Lung (tissue), 12 donors: ENCODE results near the gene CKAP2L. TPM values are rescaled to one million over a fixed set of nuclear protein-coding genes. Genes with fewer than 3 reads are reported as not detected.

ENCODE experiments used
- ATAC-seq: fragments of 200-7000 bp; cut with Tn5 transposase; one replicate; pipeline ENCODE4 v1.9.1; 2020; ENCODE audit warnings: moderate number of reproducible peaks; ENCODE audit not compliant: insufficient read depth, low FRiP score
- DNase-seq, 3 donors: peaks; one replicate each; pipeline ENCODE4 v3.0.0-alpha.2; 2013 to 2017
- H3K27ac ChIP-seq, 2 donors: one replicate each; pipeline ENCODE4 v1.5.1; 2013; ENCODE audit warnings: mild to moderate bottlenecking in 2 of 2, moderate library complexity in 2 of 2, control low read depth in 1 of 2, inconsistent platforms in 1 of 2, low read depth in 1 of 2, low read length in 1 of 2
- H3K27me3 ChIP-seq, 3 donors: one replicate each; pipeline ENCODE4 v1.5.1; 2013; ENCODE audit warnings: low read length in 2 of 3; ENCODE audit not compliant: control insufficient read depth in 3 of 3, insufficient read depth in 3 of 3
- H3K36me3 ChIP-seq, 4 donors: one replicate each; pipeline ENCODE4 v1.5.1; 2013; ENCODE audit warnings: low read length in 4 of 4, mild to moderate bottlenecking in 1 of 4, moderate library complexity in 1 of 4; ENCODE audit not compliant: control insufficient read depth in 4 of 4, insufficient read depth in 4 of 4
- H3K4me1 ChIP-seq, 5 donors: one replicate each; pipeline ENCODE4 v1.5.1; 2013; ENCODE audit warnings: low read length in 5 of 5, mild to moderate bottlenecking in 2 of 5, moderate library complexity in 1 of 5; ENCODE audit not compliant: control insufficient read depth in 5 of 5, insufficient read depth in 5 of 5
- H3K4me3 ChIP-seq: one replicate; pipeline ENCODE4 v1.5.1; 2013; ENCODE audit warnings: mild to moderate bottlenecking, control low read depth, moderate library complexity
- H3K9ac ChIP-seq, 2 donors: one replicate each; pipeline ENCODE4 v1.5.1; 2013; ENCODE audit warnings: low read length in 2 of 2, control low read depth in 1 of 2; ENCODE audit not compliant: insufficient read depth in 1 of 2
- H3K9me3 ChIP-seq, 4 donors: one replicate each; pipeline ENCODE4 v1.5.1; 2013; ENCODE audit warnings: low read length in 3 of 4, mild to moderate bottlenecking in 1 of 4, moderate library complexity in 1 of 4; ENCODE audit not compliant: control insufficient read depth in 4 of 4, insufficient read depth in 3 of 4
- WGBS, 2 donors: extraction: QIAGEN DNeasy Blood & Tissue Kit; methylation state at CpG; one replicate each; pipeline ENCODE4 v1.1.7; 2013; 5-methylcytosine and 5-hydroxymethylcytosine counted together
- polyA plus RNA-seq, 2 donors: library from polyadenylated mRNA; stranded (reverse); fragments of 200-250 nt; gene quantifications; one replicate each; pipeline ENCODE4 v1.2.1, GENCODE V29; 2013
- total RNA-seq, 2 donors: library from RNA; depleted of rRNA in 1 of 2; stranded (reverse); fragments of >200 nt in 1 of 2; gene quantifications; one replicate each; pipeline ENCODE4 v1.2.1, GENCODE V29; 2014 to 2021
- TF ChIP-seq, protein P1 (sequence below): IDR thresholded peaks from 2 replicates; pipeline ENCODE4 v1.5.1; 2012; ENCODE audit warnings: mild to moderate bottlenecking; ENCODE audit errors: control extremely low read depth, extremely low read depth
- donor health status: control.
- donor health status: control.
- donor health status: Bipolar disorder and iron deficiency.
- donor health status: healthy.
- donor health status: DM: yes; HTN: yes; CAD: no.

The CKAP2L gene
- total and polyA plus RNA-seq, 4 donors: 0.48 to 4.0 (median 0.61) TPM

DNA sequence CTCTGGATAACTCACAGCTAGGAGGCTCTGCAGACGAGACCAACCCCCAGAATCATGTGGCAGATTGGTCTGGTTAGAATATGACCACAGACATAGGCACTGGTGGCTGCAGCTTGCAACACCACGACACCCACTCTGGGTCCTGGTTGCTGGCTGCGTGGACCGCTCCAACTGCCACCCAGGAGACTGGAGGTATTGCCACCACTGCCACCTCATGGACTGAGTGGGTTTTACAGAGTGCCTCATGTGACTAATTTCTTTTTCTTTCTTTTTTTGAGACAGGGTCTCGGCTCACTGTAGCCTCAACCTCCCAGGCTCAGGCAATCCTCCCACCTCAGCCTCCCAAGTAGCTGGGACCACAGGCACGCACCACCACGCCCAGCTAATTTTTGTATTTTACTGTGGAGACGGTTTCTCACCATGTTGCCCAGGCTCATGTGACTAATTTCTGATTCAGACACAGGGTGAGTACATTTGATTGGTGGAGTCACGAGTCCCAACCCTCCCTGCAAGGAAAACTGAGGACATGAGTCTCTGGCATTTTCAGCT, 73.5 kb downstream of the CKAP2L start:
- H3K9ac ChIP-seq: no peak overlapping the region

DNA sequence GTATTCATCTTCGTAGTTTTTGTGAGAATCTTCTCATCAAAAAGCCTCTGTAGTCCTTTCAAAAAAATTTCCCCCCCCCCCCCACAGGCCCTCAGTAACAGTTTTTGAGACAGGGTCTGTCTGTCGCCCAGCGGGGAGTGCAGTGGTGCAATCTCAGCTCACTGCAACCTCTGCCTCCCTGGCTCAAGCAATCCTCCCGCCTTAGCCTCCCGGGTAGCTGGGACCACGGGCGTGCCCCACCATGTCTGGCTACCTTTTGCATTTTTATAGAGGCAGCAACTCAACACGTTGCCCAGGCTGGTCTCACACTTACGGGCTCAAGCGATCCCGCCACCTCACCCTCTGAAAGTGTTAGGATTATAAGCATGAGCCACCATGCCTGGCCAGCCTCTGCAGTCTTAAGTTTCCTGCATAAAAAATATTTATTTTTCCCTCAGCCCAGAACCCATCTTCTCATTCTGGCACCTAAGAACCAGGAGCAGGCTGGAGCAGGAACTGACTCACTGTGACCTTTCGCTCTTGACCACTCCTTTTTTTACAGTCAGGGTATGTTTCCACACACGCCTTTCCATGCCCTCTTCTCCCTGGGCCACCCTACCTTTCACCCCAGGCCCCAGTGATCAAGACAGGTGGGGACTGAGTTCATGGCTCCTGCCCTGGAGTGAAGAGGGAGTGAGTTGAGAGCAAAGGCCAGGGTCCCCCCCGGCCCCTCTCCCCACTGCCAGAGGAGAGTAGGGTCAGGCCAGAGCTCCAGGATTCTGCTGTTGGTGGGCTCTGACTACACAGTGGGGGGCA, 76.1 kb downstream of the CKAP2L start:
- TF ChIP-seq, protein P1, sequence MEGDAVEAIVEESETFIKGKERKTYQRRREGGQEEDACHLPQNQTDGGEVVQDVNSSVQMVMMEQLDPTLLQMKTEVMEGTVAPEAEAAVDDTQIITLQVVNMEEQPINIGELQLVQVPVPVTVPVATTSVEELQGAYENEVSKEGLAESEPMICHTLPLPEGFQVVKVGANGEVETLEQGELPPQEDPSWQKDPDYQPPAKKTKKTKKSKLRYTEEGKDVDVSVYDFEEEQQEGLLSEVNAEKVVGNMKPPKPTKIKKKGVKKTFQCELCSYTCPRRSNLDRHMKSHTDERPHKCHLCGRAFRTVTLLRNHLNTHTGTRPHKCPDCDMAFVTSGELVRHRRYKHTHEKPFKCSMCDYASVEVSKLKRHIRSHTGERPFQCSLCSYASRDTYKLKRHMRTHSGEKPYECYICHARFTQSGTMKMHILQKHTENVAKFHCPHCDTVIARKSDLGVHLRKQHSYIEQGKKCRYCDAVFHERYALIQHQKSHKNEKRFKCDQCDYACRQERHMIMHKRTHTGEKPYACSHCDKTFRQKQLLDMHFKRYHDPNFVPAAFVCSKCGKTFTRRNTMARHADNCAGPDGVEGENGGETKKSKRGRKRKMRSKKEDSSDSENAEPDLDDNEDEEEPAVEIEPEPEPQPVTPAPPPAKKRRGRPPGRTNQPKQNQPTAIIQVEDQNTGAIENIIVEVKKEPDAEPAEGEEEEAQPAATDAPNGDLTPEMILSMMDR: no peak
- Histone ChIP-seq H3K27me3 (peaks cover 0 to 3% (median 2%) of the 10 kb centered on the region in 3 donors), H3K9me3 (no peaks in the 10 kb centered on the region), H3K4me1 (peaks cover 0 to 7% (median 0%) of the 10 kb centered on the region in 5 donors), H3K27ac (no peak overlapping the region), H3K4me3 (no peak overlapping the region), H3K36me3 (no peaks in the 10 kb centered on the region), H3K9ac (no peak overlapping the region)
- DNase-seq (no peak), ATAC-seq (no peak)
- 87 to 89% methylated on average over 14 of the region's 14 CpGs for WGBS, 2 donors

More for the DNA sequence above, 73.5 kb downstream of the CKAP2L start:
- Histone ChIP-seq H3K4me3 (no peak overlapping the region), H3K27ac (peak overlapping the region in 1 of 2 donors; percentile 49), H3K9me3 (no peaks in the 10 kb centered on the region), H3K27me3 (peaks cover 0 to 3% (median 0%) of the 10 kb centered on the region in 3 donors), H3K4me1 (peaks cover 0 to 7% (median 0%) of the 10 kb centered on the region in 5 donors), H3K36me3 (no peaks in the 10 kb centered on the region)
- ATAC-seq (peak; percentile 68), DNase-seq (peak in 2 of 3 donors; percentile 36 to 38)
- WGBS, 2 donors: 32 to 35% methylated on average over 9 of the region's 9 CpGs
- TF ChIP-seq, protein P1: peak; percentile 49

DNA sequence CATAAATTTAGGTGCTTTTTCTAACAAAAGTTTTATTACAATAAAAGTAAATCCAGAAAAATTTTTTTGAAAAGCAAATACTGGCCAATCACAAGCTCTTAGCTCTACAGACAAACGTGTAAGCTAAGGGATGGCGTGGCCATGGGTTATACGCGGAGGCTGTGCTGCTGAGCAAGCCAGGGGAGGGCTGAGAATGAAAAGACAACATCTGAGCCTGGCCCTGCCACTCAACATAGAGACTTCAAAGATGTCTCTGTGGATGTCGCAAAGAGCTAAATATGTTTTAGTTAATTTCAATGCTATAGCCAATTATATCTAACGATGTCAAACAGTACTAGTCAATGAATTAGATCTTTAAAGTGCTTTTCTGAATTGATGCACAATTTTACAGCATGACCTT, 76.9 kb downstream of the CKAP2L start:
- ATAC-seq (no peak), DNase-seq (no peak)
- H3K27me3 ChIP-seq: peaks cover 0 to 3% (median 2%) of the 10 kb centered on the region in 3 donors
- 90 to 95% methylated on average over 6 of the region's 6 CpGs for WGBS, 2 donors
- H3K36me3 ChIP-seq: no peaks in the 10 kb centered on the region
- H3K4me3 ChIP-seq: no peak overlapping the region
- TF ChIP-seq, protein P1: no peak
- no peak overlapping the region for H3K9ac ChIP-seq
- H3K4me1 ChIP-seq: peaks cover 0 to 7% (median 0%) of the 10 kb centered on the region in 5 donors
- no peak overlapping the region for H3K27ac ChIP-seq
- H3K9me3 ChIP-seq: no peaks in the 10 kb centered on the region

Other genes with a start within 250 kb of the CKAP2L start
- 10 to 100 TPM; 20.9 to 26.4 TPM for gene POLR1B, start 222.1 kb downstream of the CKAP2L start, total RNA-seq
- gene POLR1B, start 222.1 kb downstream of the CKAP2L start, polyA plus RNA-seq: 1 to 10 TPM; 4.9 to 9.4 TPM
- 10 to 100 TPM in 1 of 2 donors, 1 to 10 TPM in 1; 3.0 to 46.6 TPM for gene CHCHD5, start 180.0 kb downstream of the CKAP2L start, total RNA-seq
- gene CHCHD5, start 180.0 kb downstream of the CKAP2L start, polyA plus RNA-seq: 10 to 100 TPM; 43.4 to 45.5 TPM
- gene SLC20A1, start 118.7 kb downstream of the CKAP2L start, total RNA-seq: 10 to 100 TPM; 34.8 to 51.4 TPM
- gene SLC20A1, start 118.7 kb downstream of the CKAP2L start, polyA plus RNA-seq: 10 to 100 TPM; 26.2 to 42.3 TPM
- gene NT5DC4, start 43.6 kb downstream of the CKAP2L start, total RNA-seq: under 1 TPM; 0.09 to 0.83 TPM
- under 1 TPM; 0.53 TPM for gene NT5DC4, start 43.6 kb downstream of the CKAP2L start, polyA plus RNA-seq
- gene IL1A, start 19.9 kb upstream of the CKAP2L start, total RNA-seq: 1 to 10 TPM; 1.3 to 3.5 TPM
- gene IL1A, start 19.9 kb upstream of the CKAP2L start, polyA plus RNA-seq: 10 to 100 TPM in 1 of 2 donors, 1 to 10 TPM in 1; 1.1 to 15.5 TPM
- gene IL1B, start 72.2 kb upstream of the CKAP2L start, total RNA-seq: 10 to 100 TPM in 1 of 2 donors, 1 to 10 TPM in 1; 3.8 to 19.9 TPM
- gene IL1B, start 72.2 kb upstream of the CKAP2L start, polyA plus RNA-seq: 100 to 1,000 TPM in 1 of 2 donors, 1 to 10 TPM in 1; 6.5 to 482 TPM
- not detected for gene IL37, start 146.6 kb upstream of the CKAP2L start, total RNA-seq
- 1 to 10 TPM in 1 of 2 donors, not detected in 1; 1.4 TPM for gene IL37, start 146.6 kb upstream of the CKAP2L start, polyA plus RNA-seq
- under 1 TPM in 1 of 2 donors, not detected in 1; 0.26 TPM for gene IL36G, start 213.4 kb upstream of the CKAP2L start, total RNA-seq
- gene IL36G, start 213.4 kb upstream of the CKAP2L start, polyA plus RNA-seq: under 1 TPM; 0.12 to 0.14 TPM
- not detected for gene IL36A, start 240.8 kb upstream of the CKAP2L start, total RNA-seq
- not detected for gene IL36A, start 240.8 kb upstream of the CKAP2L start, polyA plus RNA-seq